Mesangial cell (primary cell): ENCODE measurements around the gene PRR23A. TPM values are rescaled to one million over a fixed set of nuclear protein-coding genes. Genes with fewer than 3 reads are reported as not detected.

Source experiments
- total RNA-seq: library from RNA; depleted of rRNA; stranded (reverse); fragments of >200 nt; gene quantifications from 2 replicates; pipeline ENCODE4 v1.2.3, GENCODE V29; 2015

Gene PRR23A
- not detected in 2 replicates for total RNA-seq

GRCh38 chr3:139006051-139006716, at the start of gene PRR23A:
Gene PRR23A, minus strand, starts transcription at chr3:139006268. Its CDS starts 0 bp downstream, at chr3:139006268.

GRCh38 chr3:139044366-139045210, 38.5 kb upstream of the PRR23A start, which contains the start of gene PRR23C:
Gene PRR23C, minus strand, starts transcription at chr3:139044892. Its CDS starts 272 bp downstream, at chr3:139044620.

GRCh38 chr3:139020868-139021234, 14.8 kb upstream of the PRR23A start, which contains the start of gene PRR23B:
Gene PRR23B, minus strand, starts transcription at chr3:139020926. Its CDS starts 265 bp downstream, at chr3:139020661.

Other genes with a start within 250 kb of the PRR23A start
- 11.6 and 12.0 TPM in 2 replicates for gene PIK3CB, start 171.3 kb downstream of the PRR23A start, total RNA-seq
- 0.13 and 0.16 TPM in 2 replicates for gene FOXL2, start 59.1 kb downstream of the PRR23A start, total RNA-seq
- 0.13 TPM in 1 of 2 replicates, not detected in the other for gene FOXL2NB, start 59.1 kb downstream of the PRR23A start, total RNA-seq
- gene PRR23B, start 14.7 kb upstream of the PRR23A start, total RNA-seq = not detected in 2 replicates
- gene PRR23C, start 38.6 kb upstream of the PRR23A start, total RNA-seq = not detected in 2 replicates